RWPE2 (cell line): Measurements from ENCODE around the gene NRIP3.

Source experiments
- ATAC-seq: fragments of 200-7000 bp; cut with Tn5 transposase; 3 replicates; pipeline ENCODE4 v1.9.1; 2021; ENCODE audit warnings: low read depth
- DNase-seq: peaks from one replicate; pipeline ENCODE4 v3.0.0-alpha.2; 2020; ENCODE audit warnings: low spot score
- H3K27ac ChIP-seq: fragments of 450-650 bp; 2 replicates; pipeline ENCODE4 v1.5.1; 2017; ENCODE audit warnings: mild to moderate bottlenecking; ENCODE audit not compliant: poor library complexity, severe bottlenecking
- H3K27me3 ChIP-seq: fragments of 250-450 bp; sonication (Bioruptor Pico); 2 replicates; pipeline ENCODE4 v1.5.1; 2021; ENCODE audit warnings: mild to moderate bottlenecking, moderate library complexity; ENCODE audit not compliant: insufficient read depth, poor library complexity, severe bottlenecking
- H3K36me3 ChIP-seq: fragments of 250-450 bp; sonication (Bioruptor Pico); 2 replicates; pipeline ENCODE4 v1.5.1; 2020; ENCODE audit warnings: low read depth, mild to moderate bottlenecking, moderate library complexity
- H3K4me1 ChIP-seq: fragments of 250-450 bp; sonication (Bioruptor Pico); 2 replicates; pipeline ENCODE4 v1.5.1; 2021; ENCODE audit warnings: mild to moderate bottlenecking, moderate library complexity; ENCODE audit not compliant: insufficient read depth, poor library complexity, severe bottlenecking
- H3K4me3 ChIP-seq: fragments of 250-450 bp; sonication (Bioruptor Pico); 2 replicates; pipeline ENCODE4 v1.5.1; 2021; ENCODE audit warnings: mild to moderate bottlenecking, moderate library complexity; ENCODE audit not compliant: severe bottlenecking
- H3K9me3 ChIP-seq: fragments of 250-450 bp; sonication (Bioruptor Pico); 2 replicates; pipeline ENCODE4 v1.5.1; 2021; ENCODE audit warnings: mild to moderate bottlenecking, moderate library complexity; ENCODE audit not compliant: severe bottlenecking
- CTCF ChIP-seq: fragments of 450-650 bp; IDR thresholded peaks from one replicate; pipeline ENCODE4 v1.5.1; 2017; ENCODE audit warnings: mild to moderate bottlenecking, moderate library complexity; ENCODE audit not compliant: poor library complexity, severe bottlenecking

NRIP3 gene

GRCh38 chr11:9042488-9042887 is 38.7 kb upstream of the NRIP3 start:
- Histone ChIP-seq H3K4me3 (no peak overlapping the region), H3K9me3 (no peaks in the 10 kb centered on the region), H3K27me3 (no peaks in the 10 kb centered on the region), H3K36me3 (no peaks in the 10 kb centered on the region), H3K27ac (no peak overlapping the region), H3K4me1 (peaks cover 3% of the 10 kb centered on the region)
- ATAC-seq (no peak), DNase-seq (no peak)
- no peak for TF ChIP-seq CTCF

GRCh38 chr11:9041747-9042146 is 37.9 kb upstream of the NRIP3 start:
- H3K4me1 ChIP-seq, result peaks cover 3% of the 10 kb centered on the region
- no peaks in the 10 kb centered on the region for H3K36me3 ChIP-seq
- no peak overlapping the region for H3K27ac ChIP-seq
- H3K4me3 ChIP-seq, result no peak overlapping the region
- DNase-seq (no peak), ATAC-seq (no peak)
- H3K9me3 ChIP-seq, result no peaks in the 10 kb centered on the region
- H3K27me3 ChIP-seq, result no peaks in the 10 kb centered on the region
- TF ChIP-seq CTCF, result no peak

GRCh38 chr11:9040410-9040809 is 36.6 kb upstream of the NRIP3 start:
- DNase-seq (no peak), ATAC-seq (no peak)
- no peak for TF ChIP-seq CTCF

GRCh38 chr11:9039863-9040262 is 36.1 kb upstream of the NRIP3 start:
- H3K27ac ChIP-seq, result no peak overlapping the region
- ATAC-seq (no peak), DNase-seq (no peak)
- H3K27me3 ChIP-seq, result no peaks in the 10 kb centered on the region
- H3K9me3 ChIP-seq, result no peaks in the 10 kb centered on the region
- no peak overlapping the region for H3K4me3 ChIP-seq
- TF ChIP-seq CTCF, result no peak
- H3K36me3 ChIP-seq, result no peaks in the 10 kb centered on the region
- peaks cover 3% of the 10 kb centered on the region for H3K4me1 ChIP-seq

More at GRCh38 chr11:9040410-9040809, 36.6 kb upstream of the NRIP3 start:
- Histone ChIP-seq H3K4me1 (peaks cover 3% of the 10 kb centered on the region), H3K36me3 (no peaks in the 10 kb centered on the region), H3K4me3 (no peak overlapping the region), H3K27ac (no peak overlapping the region), H3K27me3 (no peaks in the 10 kb centered on the region), H3K9me3 (no peaks in the 10 kb centered on the region)

- no peak for TF ChIP-seq CTCF
- ATAC-seq (peak; percentile 90), DNase-seq (no peak)
- Histone ChIP-seq H3K4me1 (peaks cover 3% of the 10 kb centered on the region), H3K27ac (no peak overlapping the region), H3K36me3 (no peaks in the 10 kb centered on the region), H3K27me3 (no peaks in the 10 kb centered on the region), H3K9me3 (no peaks in the 10 kb centered on the region), H3K4me3 (no peak overlapping the region)
Measured at GRCh38 chr11:9039198-9039597, 35.4 kb upstream of the NRIP3 start.
